ENCODE results near the gene USP34.

DNA sequence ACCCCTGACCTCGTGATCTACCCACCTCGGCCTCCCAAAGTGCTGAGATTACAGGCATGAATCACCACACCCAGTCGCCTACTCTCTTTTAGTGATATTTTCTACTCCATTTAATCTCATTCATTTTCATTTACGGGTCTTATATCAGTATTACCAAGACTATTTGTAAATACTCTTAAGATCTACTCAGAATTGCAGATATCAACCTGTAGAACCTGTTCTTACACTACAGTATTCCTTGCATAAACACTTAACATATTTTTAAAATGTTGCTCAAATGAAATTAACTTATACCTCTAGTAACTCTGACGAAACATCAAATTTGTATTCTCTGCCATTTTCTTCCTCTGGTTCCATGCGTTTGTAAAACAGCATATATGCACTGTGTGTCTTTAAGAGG is 229.6 kb downstream of the USP34 start:
- TF ChIP-seq CTCF (IDR thresholded peaks at IDR 0.05; ENCODE audit: low read length) = no peak
- no peak for TF ChIP-seq EZH2phosphoT487 (IDR thresholded peaks at IDR 0.05; ENCODE audit: low read length)

Data from MM.1S (cell line).